LNCaP clone FGC (cell line): Measurements from ENCODE around the gene CFAP74.

Experiments used
- DNase-seq: peaks from one replicate; pipeline ENCODE4 v3.0.0-alpha.2; 2011; ENCODE audit warnings: low read depth
- H3K4me3 ChIP-seq: 2 replicates; pipeline ENCODE4 v1.5.1; 2011; ENCODE audit warnings: mild to moderate bottlenecking, low read depth, low read length, control low read depth
- CTCF ChIP-seq: IDR thresholded peaks from 2 replicates; pipeline ENCODE4 v1.5.1; 2012; ENCODE audit warnings: mild to moderate bottlenecking; ENCODE audit not compliant: control insufficient read depth, insufficient read depth; ENCODE audit errors: extremely low read depth

The CFAP74 gene

DNA sequence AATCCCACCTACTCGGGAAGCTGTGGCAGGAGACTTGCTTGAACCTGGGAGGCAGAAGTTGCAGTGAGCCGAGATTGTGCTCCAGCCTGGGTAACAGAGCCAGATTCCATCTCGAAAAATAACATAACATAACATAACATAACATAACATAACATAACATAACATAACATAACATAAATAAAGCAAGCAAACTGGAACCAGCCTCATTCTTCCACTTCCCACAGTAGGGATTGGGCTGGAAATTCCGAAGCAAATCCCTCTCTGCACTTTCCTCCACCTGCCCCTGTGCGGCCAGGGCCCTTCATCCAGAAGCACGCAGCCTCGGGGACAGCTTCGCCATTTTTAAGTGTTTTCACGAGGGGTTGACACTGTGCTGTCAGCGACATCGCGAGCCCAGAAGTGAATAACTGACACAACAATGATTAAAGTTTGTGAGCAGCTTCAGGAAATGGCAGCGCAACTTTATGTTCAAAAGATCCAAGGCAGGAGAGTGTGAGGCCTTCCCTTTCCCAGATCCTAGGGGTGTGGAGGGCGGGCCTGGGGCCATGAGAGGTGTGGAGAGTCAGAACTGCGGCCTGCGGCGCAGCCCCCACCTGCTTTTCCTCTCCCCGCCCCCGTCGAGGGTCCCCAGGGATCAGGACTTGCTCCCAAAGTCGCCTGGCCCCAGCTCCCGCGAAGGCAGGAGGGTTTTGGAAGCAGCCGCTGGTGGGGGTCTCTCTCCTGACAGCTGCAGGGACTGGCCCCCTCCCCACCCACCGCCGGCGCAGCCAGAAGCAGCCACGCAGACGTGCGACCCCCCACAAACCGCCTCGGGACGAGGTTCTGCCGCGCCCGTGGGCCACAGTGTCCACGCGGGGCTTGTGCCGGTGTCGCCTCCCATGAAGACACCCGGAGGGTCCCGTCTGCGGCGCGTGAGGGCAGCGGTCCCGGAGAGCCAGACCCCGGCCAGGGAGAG, 14.9 kb upstream of the CFAP74 start:
- no peak for DNase-seq
- no peak for TF ChIP-seq CTCF
- no peak overlapping the region for H3K4me3 ChIP-seq

DNA sequence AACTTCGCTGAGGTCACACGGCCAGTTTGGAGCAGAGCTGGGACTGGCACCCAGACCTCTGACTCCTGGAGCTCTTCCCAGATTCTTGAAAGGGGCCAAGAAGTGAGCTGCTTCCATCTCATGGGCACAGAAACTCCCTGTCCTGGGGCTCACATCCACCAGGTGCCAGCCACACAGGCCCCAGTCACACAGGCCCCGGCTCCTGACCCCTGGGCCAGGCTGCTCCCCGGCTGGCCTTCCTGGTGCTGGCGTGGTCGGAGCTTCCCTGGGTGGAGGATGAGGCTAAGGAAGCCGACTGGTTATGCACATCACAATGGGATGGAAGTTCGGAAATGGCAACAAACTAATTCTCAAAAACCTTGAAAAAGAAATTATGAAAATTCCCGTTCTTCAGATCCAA, 12.5 kb upstream of the CFAP74 start:
- H3K4me3 ChIP-seq: no peak overlapping the region
- DNase-seq: no peak
- TF ChIP-seq CTCF: no peak

DNA sequence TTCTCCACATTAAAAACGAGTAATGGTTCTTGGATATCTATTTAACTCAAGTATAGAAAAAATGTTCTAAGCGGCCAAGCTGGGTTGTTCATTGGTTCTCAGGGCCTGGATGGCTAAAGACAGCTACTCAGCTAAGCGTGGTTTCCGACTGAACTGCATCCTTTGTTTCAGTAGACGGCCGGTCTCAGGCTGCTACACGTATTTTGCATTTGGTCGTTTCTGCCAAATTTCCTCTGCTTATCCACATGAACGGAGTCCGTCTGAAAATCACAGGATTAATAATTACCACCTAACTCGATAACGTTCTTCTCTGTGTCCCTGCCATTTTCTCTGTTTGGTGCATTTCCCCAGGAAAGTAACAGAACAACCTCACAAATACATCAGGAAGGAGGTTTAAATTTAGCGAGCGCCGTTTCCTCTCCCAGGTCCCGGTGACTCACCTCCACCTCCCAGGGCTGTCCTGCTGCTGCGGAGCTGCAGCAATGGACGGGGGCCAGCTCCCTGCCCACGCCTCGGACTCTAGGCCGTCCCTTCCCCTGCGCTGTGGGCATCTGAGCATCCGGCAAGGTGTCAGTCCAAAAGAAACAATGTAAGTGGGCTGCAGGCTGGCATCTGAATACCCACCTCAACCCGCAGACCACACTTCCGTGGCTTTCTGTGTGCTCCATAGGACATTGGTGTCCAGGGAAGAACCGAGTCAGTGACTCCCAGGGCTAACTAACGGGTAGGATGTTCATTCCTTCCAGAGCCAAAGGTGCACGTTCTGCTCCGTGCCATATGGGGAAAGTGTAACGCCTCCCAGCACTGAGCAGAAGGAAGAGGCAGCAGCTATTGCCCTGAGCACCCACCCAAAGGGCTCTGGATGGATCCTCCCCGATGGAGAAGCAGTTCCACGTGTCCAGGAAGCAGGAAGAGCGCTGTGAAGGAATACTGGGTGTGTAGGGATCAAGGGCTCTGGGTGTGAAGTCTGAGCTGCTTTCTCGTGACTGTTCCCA, 11.5 kb upstream of the CFAP74 start:
- no peak for TF ChIP-seq CTCF
- H3K4me3 ChIP-seq: no peak overlapping the region
- DNase-seq: no peak

DNA sequence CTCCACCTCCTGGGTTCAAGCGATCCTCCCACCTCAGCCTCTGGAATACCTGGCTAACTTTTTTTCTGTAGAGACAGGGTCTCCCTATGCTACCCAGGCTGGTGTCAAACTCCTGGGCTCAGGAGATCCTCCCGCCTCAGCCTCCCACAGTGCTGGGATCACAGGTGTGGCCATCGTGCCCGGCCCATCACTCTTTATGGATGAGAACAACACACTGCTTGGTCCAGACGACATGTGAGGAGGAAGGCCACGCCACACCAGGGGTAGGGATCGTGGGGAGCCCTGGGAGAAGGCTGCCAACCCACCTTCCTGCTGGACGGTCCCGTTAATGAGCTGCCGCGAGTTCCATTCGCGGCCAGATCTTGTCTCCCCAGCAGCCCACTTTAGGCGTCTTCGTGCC, 10.6 kb upstream of the CFAP74 start:
- no peak for TF ChIP-seq CTCF
- no peak for DNase-seq
- no peak overlapping the region for H3K4me3 ChIP-seq

- no peak for DNase-seq
- H3K4me3 ChIP-seq: no peak overlapping the region
- TF ChIP-seq CTCF: no peak
Measured at GRCh38 chr1:2009101-2010053, 5.8 kb upstream of the CFAP74 start.

DNA sequence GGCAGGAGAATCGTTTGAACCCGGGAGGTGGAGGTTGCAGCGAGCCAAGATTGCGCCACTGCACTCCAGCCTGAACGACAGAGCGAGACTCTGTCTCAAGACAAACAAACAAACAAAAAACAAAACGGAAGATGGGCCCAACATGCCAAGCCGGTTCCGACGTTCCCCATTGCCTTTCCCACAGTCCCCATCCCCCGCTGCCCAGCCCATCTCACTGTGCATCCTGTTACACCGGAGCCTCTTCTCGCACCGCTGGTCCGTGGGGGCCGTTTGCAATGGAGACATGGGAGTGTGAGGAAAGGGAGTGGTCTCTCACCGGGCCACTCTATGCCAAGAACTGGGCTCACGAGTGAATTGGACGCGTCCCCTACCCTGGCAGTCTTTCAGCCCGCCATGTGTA, 1.3 kb upstream of the CFAP74 start:
- H3K4me3 ChIP-seq: no peak overlapping the region
- DNase-seq: no peak
- TF ChIP-seq CTCF: no peak
